ENCODE measurements around the gene PSTPIP2. TPM values are rescaled to one million over a fixed set of nuclear protein-coding genes. Genes with fewer than 3 reads are reported as not detected.
"Not testable (repeated sequence)": the region's sequence is repeated elsewhere in the genome, so short reads cannot be mapped to it uniquely, and the experiment has no call there.

PSTPIP2 gene
- total RNA-seq, 1 donor from 2014 or later = 11.5 TPM

GRCh38 chr18:46095532-46095931 lies 23.5 kb upstream of the PSTPIP2 start:
- no peak overlapping the region for H3K4me3 ChIP-seq
- DNase-seq (no peak), ATAC-seq (no peak)
- H3K9me3 ChIP-seq = no peaks in the 10 kb centered on the region
- intact Hi-C loops (cut with DNase I) = no loop called here
- H3K36me3 ChIP-seq = peaks cover 48% of the 10 kb centered on the region
- H3K27me3 ChIP-seq (ENCODE audit: low read depth) = no peaks in the 10 kb centered on the region
- no peak overlapping the region for H3K27ac ChIP-seq
- peaks cover 32% of the 10 kb centered on the region for H3K4me1 ChIP-seq
- TF ChIP-seq CTCF (IDR thresholded peaks at IDR 0.05) = no peak

- ATAC-seq; intact Hi-C loops (cut with DNase I): not testable (repeated sequence)
Observed at GRCh38 chr18:46088501-46088900, 16.4 kb upstream of the PSTPIP2 start.

DNA sequence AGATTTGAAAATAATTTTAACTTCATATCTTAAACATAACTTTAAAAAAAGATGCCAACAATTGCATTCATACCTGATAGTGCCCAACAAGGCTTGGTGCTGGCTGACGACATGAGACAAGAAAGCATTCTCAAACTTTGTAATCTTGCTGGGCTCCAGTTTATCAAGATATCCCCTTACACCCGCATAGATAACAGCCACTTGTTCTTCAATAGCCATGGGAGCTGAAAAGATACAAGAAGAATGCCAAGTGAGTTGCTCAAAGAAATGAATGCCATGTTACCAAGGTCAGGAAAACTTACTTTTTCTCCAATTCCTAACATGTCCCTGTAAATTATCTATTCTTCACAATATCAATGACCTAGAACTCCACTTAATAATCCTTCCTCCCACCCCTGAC lies 12.4 kb upstream of the PSTPIP2 start:
- Histone ChIP-seq H3K9me3 (no peaks in the 10 kb centered on the region), H3K4me3 (no peak overlapping the region), H3K27me3 (ENCODE audit: low read depth) (no peaks in the 10 kb centered on the region), H3K27ac (no peak overlapping the region), H3K36me3 (peaks cover 98% of the 10 kb centered on the region), H3K4me1 (no peaks in the 10 kb centered on the region)
- no peak for DNase-seq
- intact Hi-C loops (cut with DNase I) = no loop called here
- TF ChIP-seq CTCF (IDR thresholded peaks at IDR 0.05) = no peak
- peak in 1 of 2 donors; percentile 18 for ATAC-seq

More at GRCh38 chr18:46088501-46088900, 16.4 kb upstream of the PSTPIP2 start:
- peaks cover 100% of the 10 kb centered on the region for H3K36me3 ChIP-seq
- not testable (repeated sequence) for DNase-seq; H3K27ac ChIP-seq; H3K4me1 ChIP-seq; H3K27me3 ChIP-seq (ENCODE audit: low read depth); H3K9me3 ChIP-seq; H3K4me3 ChIP-seq

DNA sequence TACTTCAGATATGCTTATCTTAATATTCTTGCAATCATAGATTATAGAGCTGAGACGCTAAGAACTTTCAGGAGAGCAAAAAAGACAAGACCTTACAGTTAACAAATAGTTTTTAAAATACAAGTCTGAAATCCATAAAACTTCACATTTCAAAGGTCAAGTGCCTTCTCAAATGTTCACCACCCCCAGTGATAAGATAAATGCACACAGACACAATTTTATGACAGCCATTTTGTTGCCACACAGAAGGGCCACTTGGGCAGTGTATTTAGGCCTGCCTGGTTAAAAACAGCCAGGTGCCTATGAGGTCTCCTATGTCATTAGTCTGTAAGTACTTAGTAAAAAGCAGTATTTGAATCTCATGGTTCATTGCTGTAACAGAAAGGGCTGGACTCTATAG lies 8.1 kb upstream of the PSTPIP2 start:
- no peaks in the 10 kb centered on the region for H3K27me3 ChIP-seq (ENCODE audit: low read depth)
- H3K9me3 ChIP-seq = no peaks in the 10 kb centered on the region
- no peak overlapping the region for H3K4me3 ChIP-seq
- ATAC-seq = no peak
- no peak for DNase-seq
- no peak for TF ChIP-seq CTCF (IDR thresholded peaks at IDR 0.05)
- intact Hi-C loops (cut with DNase I) = no loop called here
- H3K4me1 ChIP-seq = no peaks in the 10 kb centered on the region
- H3K36me3 ChIP-seq = peaks cover 77% of the 10 kb centered on the region
- no peak overlapping the region for H3K27ac ChIP-seq

- Histone ChIP-seq H3K4me3 (no peak overlapping the region), H3K27me3 (ENCODE audit: low read depth) (no peaks in the 10 kb centered on the region), H3K36me3 (peaks cover 69% of the 10 kb centered on the region), H3K4me1 (no peaks in the 10 kb centered on the region), H3K27ac (no peak overlapping the region), H3K9me3 (no peaks in the 10 kb centered on the region)
- no peak for DNase-seq
- no peak for ATAC-seq
- TF ChIP-seq CTCF (IDR thresholded peaks at IDR 0.05) = no peak
- intact Hi-C loops (cut with DNase I) = no loop called here
Observed at GRCh38 chr18:46079336-46079735, 7.3 kb upstream of the PSTPIP2 start.

GRCh38 chr18:46073474-46074331 lies 1.6 kb upstream of the PSTPIP2 start:
- H3K4me1 ChIP-seq = peaks cover 40% of the 10 kb centered on the region
- H3K9me3 ChIP-seq = no peaks in the 10 kb centered on the region
- ATAC-seq = peak in 1 of 2 donors; percentile 58
- no peak overlapping the region for H3K27ac ChIP-seq
- peaks cover 14% of the 10 kb centered on the region for H3K36me3 ChIP-seq
- H3K27me3 ChIP-seq (ENCODE audit: low read depth) = no peaks in the 10 kb centered on the region
- intact Hi-C loops (cut with DNase I) = no loop called here
- H3K4me3 ChIP-seq = no peak overlapping the region
- TF ChIP-seq CTCF (IDR thresholded peaks at IDR 0.05) = peak; percentile 67
- DNase-seq = no peak
